Left cardiac atrium (tissue), 4 donors: ENCODE data around the gene HSPA1A. TPM values are rescaled to one million over a fixed set of nuclear protein-coding genes. Genes with fewer than 3 reads are reported as not detected.

Experiments
- ATAC-seq, 2 donors: fragments of 200-7000 bp; cut with Tn5 transposase; one replicate each; pipeline ENCODE4 v1.9.1; 2020; ENCODE audit warnings: mild to moderate bottlenecking in 2 of 2, moderate library complexity in 2 of 2
- DNase-seq: peaks from one replicate; pipeline ENCODE4 v3.0.0-alpha.2; 2020
- intact Hi-C, 2 donors: fragments of 100-400 bp; cut with DNase I; formaldehyde crosslinking; loops; one replicate each; pipeline versions ENCODE4 v1.14.1 to v1.15.1; 2022 to 2023
- long read RNA-seq: library from polyadenylated mRNA; unstranded; transcript quantifications from one replicate; pipeline ENCODE4 v2.0.0, GENCODE V29; 2021
- total RNA-seq, 2 donors: library from RNA; stranded (reverse); fragmentation: NEBNext Ultra II Directional; extraction: Animal tissue kit (Norgen Biotek cat#: 25700); gene quantifications; one replicate each; pipeline ENCODE4 v1.2.1, GENCODE V29; 2021
- donor health status: DM: no; HTN: yes; CAD: no.
- donor health status: DM: no; HTN: yes; CAD: no; lungs with severe emphysema.
- donor health status: DM: yes; HTN: yes; CAD: no.
- donor health status: Dilated cardiomyopathy.

Gene HSPA1A
- total RNA-seq = 100 to 1,000 TPM; 197 to 288 TPM
- long read RNA-seq, transcript HSPA1A-201 (1 exons, 2,483 nt) = major isoform, 78 of 78 reads
- long read RNA-seq, partial matches to known transcripts = 0 of 78 reads
- long read RNA-seq, other reads (novel, unspliced or antisense) = 0 of 78 reads

DNA sequence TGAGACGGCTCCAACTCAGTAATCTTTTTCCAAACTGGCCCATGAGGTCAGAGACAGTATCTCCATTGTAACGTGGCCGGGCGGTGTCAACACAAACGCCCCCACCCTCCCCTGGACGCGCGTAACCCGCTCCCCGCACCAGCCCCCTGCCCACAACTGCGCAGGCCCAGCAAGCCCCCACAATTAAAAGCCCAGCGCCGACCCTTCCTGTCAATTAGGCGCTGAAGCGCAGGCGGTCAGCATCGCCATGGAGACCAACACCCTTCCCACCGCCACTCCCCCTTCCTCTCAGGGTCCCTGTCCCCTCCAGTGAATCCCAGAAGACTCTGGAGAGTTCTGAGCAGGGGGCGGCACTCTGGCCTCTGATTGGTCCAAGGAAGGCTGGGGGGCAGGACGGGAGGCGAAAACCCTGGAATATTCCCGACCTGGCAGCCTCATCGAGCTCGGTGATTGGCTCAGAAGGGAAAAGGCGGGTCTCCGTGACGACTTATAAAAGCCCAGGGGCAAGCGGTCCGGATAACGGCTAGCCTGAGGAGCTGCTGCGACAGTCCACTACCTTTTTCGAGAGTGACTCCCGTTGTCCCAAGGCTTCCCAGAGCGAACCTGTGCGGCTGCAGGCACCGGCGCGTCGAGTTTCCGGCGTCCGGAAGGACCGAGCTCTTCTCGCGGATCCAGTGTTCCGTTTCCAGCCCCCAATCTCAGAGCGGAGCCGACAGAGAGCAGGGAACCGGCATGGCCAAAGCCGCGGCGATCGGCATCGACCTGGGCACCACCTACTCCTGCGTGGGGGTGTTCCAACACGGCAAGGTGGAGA lies at the start of gene HSPA1A, which contains the start of gene HSPA1L:
Gene HSPA1A, plus strand, starts transcription at position 519 of the 814 bp plus-strand sequence. Its CDS starts 214 bp downstream, at position 733.
Gene HSPA1L, minus strand, starts transcription at position 259 of the 814 bp plus-strand sequence. CDS start 3,311 bp downstream, outside the sequence.
- intact Hi-C loops = no loop called here
- ATAC-seq = peak; percentile 90 to 92
- peak; percentile 96 for DNase-seq

GRCh38 chr6:31765559-31765909 lies 49.8 kb upstream of the HSPA1A start:
- intact Hi-C loops = no loop called here
- DNase-seq (no peak), ATAC-seq (no peak)

DNA sequence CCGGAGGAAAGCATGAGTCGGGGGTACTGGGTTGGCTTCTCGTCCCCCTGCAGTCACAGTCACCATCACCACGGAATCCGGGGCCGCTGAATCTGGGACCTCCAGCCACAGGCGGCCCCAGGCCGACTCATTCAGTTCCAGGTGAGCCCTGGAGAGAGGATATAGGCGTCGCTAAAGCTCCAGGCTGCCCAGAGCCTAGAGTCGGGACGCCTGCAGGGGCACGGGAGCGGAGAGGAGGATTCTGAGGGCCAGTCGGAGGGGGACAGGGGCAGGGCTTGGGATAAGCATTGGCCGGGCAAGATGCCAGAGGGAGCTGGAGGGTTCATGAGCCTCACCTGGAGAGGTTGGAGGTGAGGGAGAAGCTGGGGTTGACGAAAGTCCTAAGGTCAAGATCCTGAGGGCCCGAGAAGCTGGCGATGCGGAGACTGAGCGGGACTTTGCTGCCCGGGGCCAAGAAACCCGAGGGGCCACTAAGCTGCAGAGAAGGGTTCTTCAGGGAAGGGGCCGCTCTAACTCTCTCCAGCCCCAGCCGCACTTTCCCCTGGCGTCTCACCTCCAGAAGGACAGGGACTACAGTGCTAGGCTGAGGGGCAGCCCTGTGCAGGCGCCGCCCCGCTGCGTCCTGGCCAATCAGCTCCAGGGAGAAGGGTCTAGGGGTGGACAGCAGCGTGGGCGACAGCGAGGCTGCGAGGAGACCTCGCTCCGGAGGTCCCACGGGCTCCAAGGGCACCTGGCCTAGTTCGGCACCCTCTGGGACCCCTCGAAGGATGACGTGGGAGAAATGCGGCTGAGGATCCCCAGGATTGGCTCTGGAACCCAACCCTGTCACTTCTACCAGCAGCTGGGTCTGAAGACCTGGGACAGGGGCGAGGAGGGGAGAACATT lies 49.2 kb upstream of the HSPA1A start:
- no peak for DNase-seq
- intact Hi-C loops = no loop called here
- ATAC-seq = peak; percentile 42 to 66

GRCh38 chr6:31767096-31767645 lies 48.2 kb upstream of the HSPA1A start:
- ATAC-seq (no peak), DNase-seq (no peak)
- intact Hi-C loops = no loop called here

DNA sequence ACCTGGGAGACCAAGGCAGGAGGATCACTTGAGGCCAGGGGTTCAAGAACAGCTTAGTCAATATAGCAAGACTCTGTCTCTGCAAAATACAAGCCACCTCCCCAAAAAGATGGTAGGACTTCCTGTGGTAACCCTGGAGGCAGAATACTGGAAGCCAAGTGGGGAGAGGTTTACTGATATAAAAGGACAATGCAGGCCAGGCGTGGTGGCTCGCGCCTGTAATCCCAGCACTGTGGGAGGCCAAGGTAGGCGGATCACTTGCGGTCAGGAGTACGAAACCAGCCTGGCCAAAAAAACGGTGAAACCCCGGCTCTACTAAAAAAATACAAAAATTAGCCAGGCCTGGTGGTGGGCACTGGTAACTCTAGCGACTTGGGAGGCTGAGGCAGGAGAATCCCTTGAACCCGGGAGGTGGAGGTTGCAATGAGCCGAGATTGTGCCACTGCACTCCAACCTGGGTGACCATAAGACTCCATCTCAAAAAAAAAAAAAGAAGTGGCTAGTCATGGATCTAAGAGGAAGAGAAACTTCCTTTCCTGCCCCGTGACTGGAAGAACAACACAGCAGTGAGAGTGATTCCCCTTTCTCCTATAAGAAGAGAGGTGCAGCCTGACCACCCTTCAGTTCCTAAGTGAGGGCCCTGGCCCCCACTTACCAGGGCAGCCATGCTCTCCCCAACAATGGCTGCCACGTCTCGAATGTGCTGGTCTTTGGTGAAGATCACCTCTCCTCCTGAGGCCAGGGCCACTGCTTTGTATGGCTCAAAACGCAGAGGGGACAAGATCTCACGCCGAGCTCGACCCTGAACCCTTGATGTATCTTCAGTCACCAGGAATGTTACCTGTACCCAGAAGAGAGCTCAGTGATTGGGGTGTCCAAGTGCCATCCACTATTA lies 46.7 kb upstream of the HSPA1A start:
- no peak for DNase-seq
- peak in 1 of 2 donors; percentile 28 for ATAC-seq
- intact Hi-C loops = no loop called here

DNA sequence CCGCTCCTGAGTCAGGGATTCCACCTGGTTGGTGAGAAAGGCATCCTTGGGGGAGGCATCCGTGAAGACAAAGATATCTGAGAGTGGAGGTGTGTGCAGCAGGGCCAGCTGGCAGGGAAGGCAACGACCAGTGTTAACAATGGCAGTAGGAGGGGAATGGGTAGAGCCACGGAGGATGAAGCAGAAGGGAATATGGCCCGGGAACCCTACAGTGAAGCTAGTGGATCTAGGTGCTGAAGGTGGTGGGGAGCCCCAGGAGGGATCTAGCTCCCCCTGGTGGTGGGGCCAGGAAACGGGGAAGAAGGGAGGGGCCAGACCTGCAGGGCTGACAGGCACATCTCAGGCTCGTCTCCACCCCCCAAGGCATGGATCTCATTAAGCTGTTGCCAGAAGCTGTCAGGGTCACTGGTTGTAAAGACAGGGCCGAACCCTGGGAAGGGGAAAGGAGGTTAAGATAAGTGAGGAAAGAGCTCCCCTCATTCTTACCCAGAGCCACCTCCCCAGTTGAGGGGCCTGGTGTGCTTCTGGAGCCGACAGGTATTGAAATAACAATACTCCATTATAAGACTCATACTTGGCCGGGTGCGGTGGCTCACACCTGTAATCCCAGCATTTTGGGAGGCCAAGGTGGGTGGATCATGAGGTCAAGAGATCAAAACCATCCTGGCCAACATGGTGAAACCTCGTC lies 45.5 kb upstream of the HSPA1A start:
- intact Hi-C loops = no loop called here
- ATAC-seq = peak; percentile 62 to 64
- peak; percentile 57 for DNase-seq

GRCh38 chr6:31770860-31771259 lies 44.5 kb upstream of the HSPA1A start:
- no peak for ATAC-seq
- DNase-seq = no peak
- intact Hi-C loops = no loop called here

DNA sequence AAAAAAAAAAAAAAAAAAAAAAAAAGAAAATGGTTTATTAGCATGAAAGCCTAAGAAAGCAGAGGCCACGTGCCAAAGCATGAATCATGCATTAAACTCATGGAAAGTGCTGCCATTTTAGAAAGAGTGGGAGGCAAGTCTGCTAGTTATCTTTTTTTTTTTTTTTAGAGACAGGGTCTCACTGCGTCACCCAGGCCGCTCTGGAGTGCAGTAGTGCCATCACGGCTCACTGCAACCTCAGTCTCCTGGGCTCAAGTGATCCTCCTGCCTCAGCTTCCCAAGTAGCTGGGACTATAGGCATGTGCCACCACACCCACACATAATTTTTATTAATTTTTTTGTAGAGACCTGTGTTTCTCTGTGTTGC lies 43.4 kb upstream of the HSPA1A start:
- DNase-seq (no peak), ATAC-seq (no peak)
- intact Hi-C loops = no loop called here

- intact Hi-C loops = loop anchor here in 1 of 2 donors (5.0 kb wide), 1 partner anchor 57 kb away; no protein-coding TSS in a partner anchor
- peak in 1 of 2 donors; percentile 19 for ATAC-seq
- DNase-seq = no peak
Observed at GRCh38 chr6:31775184-31775583, 40.2 kb upstream of the HSPA1A start.

GRCh38 chr6:31775633-31776484 lies 39.5 kb upstream of the HSPA1A start:
- ATAC-seq = no peak
- intact Hi-C loops = loop anchor here in 1 of 2 donors (5.0 kb wide), 1 partner anchor 56 kb away; no protein-coding TSS in a partner anchor
- DNase-seq = no peak

- intact Hi-C loops = loop anchor here in 1 of 2 donors (5.0 kb wide), 1 partner anchor 56 kb away; no protein-coding TSS in a partner anchor
- no peak for DNase-seq
- ATAC-seq = peak; percentile 3 to 14
Observed at GRCh38 chr6:31776485-31776988, 38.8 kb upstream of the HSPA1A start.

DNA sequence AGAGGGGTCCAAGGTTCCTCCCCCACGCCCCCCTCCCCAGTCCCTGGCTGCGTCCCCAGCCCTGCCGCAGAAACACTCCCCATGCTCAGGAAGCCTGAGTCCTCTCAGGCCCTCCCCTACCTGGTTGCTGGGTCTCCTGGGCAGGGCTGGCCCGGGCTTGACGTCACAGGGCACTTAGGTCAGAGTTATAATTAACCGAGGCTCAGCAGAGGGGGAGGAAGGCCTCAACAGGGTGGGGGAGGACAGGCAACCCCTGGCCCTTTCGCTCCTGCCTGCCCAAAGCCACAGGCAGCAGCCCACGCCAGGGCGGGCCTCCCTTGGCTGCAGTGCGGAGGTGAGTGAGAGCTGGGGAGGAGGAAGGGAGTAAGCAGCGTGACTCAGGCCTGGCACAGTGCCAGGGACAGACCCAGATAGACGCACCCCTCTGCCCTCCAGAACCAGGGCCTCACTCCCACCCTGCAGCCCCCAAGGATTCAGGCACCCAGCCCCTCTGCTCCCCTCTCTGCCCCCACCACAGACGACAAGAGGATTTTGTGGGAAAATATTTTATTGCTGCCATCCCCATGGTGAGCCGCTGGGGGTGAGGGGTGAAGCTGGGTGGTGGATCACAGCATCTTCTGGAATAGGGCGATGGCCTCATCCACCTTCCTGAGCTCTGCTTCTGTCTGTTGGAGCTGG lies 38.2 kb upstream of the HSPA1A start, which contains the start of gene VWA7:
Gene VWA7, minus strand, starts transcription at position 340 of the 678 bp plus-strand sequence. CDS start 549 bp downstream, outside the sequence.
- intact Hi-C loops = loop anchor here in 1 of 2 donors (5.0 kb wide), 1 partner anchor 55 kb away; no protein-coding TSS in a partner anchor
- DNase-seq = peak; percentile 83
- peak; percentile 77 to 91 for ATAC-seq

DNA sequence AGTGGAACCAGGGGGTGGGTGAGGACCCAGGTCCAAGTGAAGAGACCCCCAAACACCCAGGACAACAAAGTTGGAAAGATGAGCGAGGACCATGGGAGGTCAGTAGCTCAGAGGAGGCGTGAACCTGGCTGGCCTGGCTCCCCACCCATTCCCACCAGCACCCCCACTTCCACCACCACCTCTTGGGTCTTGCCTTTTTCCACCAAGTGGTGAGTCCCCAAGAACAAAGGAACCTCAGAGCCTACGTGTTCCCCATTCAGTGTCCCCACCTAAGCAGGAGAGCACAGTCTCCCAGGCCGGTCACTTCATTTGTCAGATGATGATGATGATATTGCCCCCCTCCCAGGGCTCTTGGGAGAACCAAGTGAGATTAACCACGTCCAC lies 37.7 kb upstream of the HSPA1A start:
- DNase-seq (no peak), ATAC-seq (no peak)
- intact Hi-C loops = loop anchor here in 1 of 2 donors (5.0 kb wide), 1 partner anchor 55 kb away; no protein-coding TSS in a partner anchor

- ATAC-seq (no peak), DNase-seq (no peak)
- intact Hi-C loops = loop anchor here in 1 of 2 donors (5.0 kb wide), 1 partner anchor 54 kb away; no protein-coding TSS in a partner anchor
Observed at GRCh38 chr6:31778193-31778592, 37.1 kb upstream of the HSPA1A start.

GRCh38 chr6:31778999-31779885 lies 36.1 kb upstream of the HSPA1A start:
- intact Hi-C loops = loop anchor here in 1 of 2 donors (5.0 kb wide), 1 partner anchor 53 kb away; no protein-coding TSS in a partner anchor
- ATAC-seq (no peak), DNase-seq (no peak)
